Measurements from ENCODE around the gene STAG3.
"Not testable (repeated sequence)": the region's sequence is repeated elsewhere in the genome, so short reads cannot be mapped to it uniquely, and the experiment has no call there.

- TF ChIP-seq, protein P1, sequence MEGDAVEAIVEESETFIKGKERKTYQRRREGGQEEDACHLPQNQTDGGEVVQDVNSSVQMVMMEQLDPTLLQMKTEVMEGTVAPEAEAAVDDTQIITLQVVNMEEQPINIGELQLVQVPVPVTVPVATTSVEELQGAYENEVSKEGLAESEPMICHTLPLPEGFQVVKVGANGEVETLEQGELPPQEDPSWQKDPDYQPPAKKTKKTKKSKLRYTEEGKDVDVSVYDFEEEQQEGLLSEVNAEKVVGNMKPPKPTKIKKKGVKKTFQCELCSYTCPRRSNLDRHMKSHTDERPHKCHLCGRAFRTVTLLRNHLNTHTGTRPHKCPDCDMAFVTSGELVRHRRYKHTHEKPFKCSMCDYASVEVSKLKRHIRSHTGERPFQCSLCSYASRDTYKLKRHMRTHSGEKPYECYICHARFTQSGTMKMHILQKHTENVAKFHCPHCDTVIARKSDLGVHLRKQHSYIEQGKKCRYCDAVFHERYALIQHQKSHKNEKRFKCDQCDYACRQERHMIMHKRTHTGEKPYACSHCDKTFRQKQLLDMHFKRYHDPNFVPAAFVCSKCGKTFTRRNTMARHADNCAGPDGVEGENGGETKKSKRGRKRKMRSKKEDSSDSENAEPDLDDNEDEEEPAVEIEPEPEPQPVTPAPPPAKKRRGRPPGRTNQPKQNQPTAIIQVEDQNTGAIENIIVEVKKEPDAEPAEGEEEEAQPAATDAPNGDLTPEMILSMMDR (IDR thresholded peaks at IDR 0.05 in 4 of 5, conservative IDR thresholded peaks at IDR 0.05 in 1 of 5), result not testable (repeated sequence)
- TF ChIP-seq POLR2A (IDR thresholded peaks at IDR 0.05), result not testable (repeated sequence)
These were observed 57.1 kb downstream of the STAG3 start for GRCh38 chr7:100234660-100235317.

Data from gastrocnemius medialis (tissue), 4 donors.